Tibial nerve (tissue), 3 donors: Measurements from ENCODE around the gene NT5C1B.

Experiments
- CTCF ChIP-seq, 5 experiments: fragments of 200-600 bp in 3 of 5; fragments of 450-650 bp in 2 of 5; sonication (generic) in 3 of 5; IDR thresholded peaks; one replicate each; pipeline ENCODE4 v1.5.1; 2016 to 2019; ENCODE audit warnings: antibody characterized with exemption in 5 of 5, mild to moderate bottlenecking in 3 of 5, moderate library complexity in 2 of 5
- POLR2A ChIP-seq, 2 donors: fragments of 450-650 bp; IDR thresholded peaks; one replicate each; pipeline ENCODE4 v1.6.1; 2017; ENCODE audit warnings: antibody characterized with exemption in 2 of 2, mild to moderate bottlenecking in 2 of 2, moderate library complexity in 2 of 2

GRCh38 chr2:18516112-18516511 lies 73.3 kb downstream of the NT5C1B start:
- TF ChIP-seq CTCF (IDR thresholded peaks at IDR 0.05) (no peak), POLR2A (IDR thresholded peaks at IDR 0.05) (no peak)
